Thoracic aorta (tissue), 2 donors: Measurements from ENCODE around the gene NANS. TPM values are rescaled to one million over a fixed set of nuclear protein-coding genes. Genes with fewer than 3 reads are reported as not detected.
A peak's percentile ranks its signal among the peaks of the same experiment; 100 is the strongest.
"Not testable (repeated sequence)": the region's sequence is repeated elsewhere in the genome, so short reads cannot be mapped to it uniquely, and the experiment has no call there.

Source experiments
- ATAC-seq: fragments of 150-250 bp; one replicate; pipeline ENCODE4 v1.8.0; 2017; ENCODE audit warnings: low read depth; ENCODE audit not compliant: insufficient number of reproducible peaks, low FRiP score
- DNase-seq: peaks from one replicate; pipeline ENCODE4 v3.0.0-alpha.2; 2020; ENCODE audit warnings: low spot score
- H3K27ac ChIP-seq, 2 donors: fragments of 200-600 bp; sonication (generic); 1 replicate in 1 of 2; 2 replicates in 1 of 2; pipeline ENCODE4 v1.5.1; 2016; ENCODE audit warnings: mild to moderate bottlenecking in 2 of 2, moderate library complexity in 2 of 2
- H3K27me3 ChIP-seq: fragments of 200-600 bp; sonication (generic); replicated peaks from 2 replicates; pipeline ENCODE4 v1.6.0; 2016; ENCODE audit warnings: mild to moderate bottlenecking; ENCODE audit not compliant: insufficient read depth
- H3K36me3 ChIP-seq: fragments of 200-600 bp; sonication (generic); one replicate; pipeline ENCODE4 v1.5.1; 2016
- H3K4me1 ChIP-seq, 2 donors: fragments of 200-600 bp; sonication (generic); 1 replicate in 1 of 2; 2 replicates in 1 of 2; pipeline versions ENCODE4 v1.5.1 to v1.6.0; 2016; ENCODE audit warnings: low read depth in 2 of 2, mild to moderate bottlenecking in 1 of 2; ENCODE audit not compliant: control insufficient read depth in 1 of 2
- H3K4me3 ChIP-seq: fragments of 200-600 bp; sonication (generic); 2 replicates; pipeline ENCODE4 v1.5.1; 2016; ENCODE audit warnings: mild to moderate bottlenecking
- H3K9me3 ChIP-seq: fragments of 200-600 bp; sonication (generic); 2 replicates; pipeline ENCODE4 v1.5.1; 2016
- CTCF ChIP-seq: fragments of 200-600 bp; sonication (generic); IDR thresholded peaks from one replicate; pipeline ENCODE4 v1.5.1; 2019; ENCODE audit warnings: antibody characterized with exemption
- total RNA-seq, 2 donors: library from RNA; depleted of rRNA; stranded (reverse); fragments of >200 nt; gene quantifications; one replicate each; pipeline versions ENCODE4 v1.1.0 to v1.2.3, GENCODE V29; 2016

NANS gene
- total RNA-seq, 2 donors from 2014 or later: 60.9 to 73.1 TPM

GRCh38 chr9:98085944-98086343, 29.4 kb downstream of the NANS start:
- Histone ChIP-seq H3K4me1 (peaks cover 0 to 6% of the 10 kb centered on the region in 2 donors), H3K9me3 (no peaks in the 10 kb centered on the region), H3K27me3 (no peaks in the 10 kb centered on the region), H3K27ac (no peak overlapping the region), H3K36me3 (peaks cover 16% of the 10 kb centered on the region), H3K4me3 (no peak overlapping the region)
- TF ChIP-seq CTCF: no peak
- DNase-seq (no peak), ATAC-seq (no peak)

GRCh38 chr9:98086461-98086860, 29.9 kb downstream of the NANS start:
- DNase-seq: no peak
- Histone ChIP-seq H3K4me1 (peaks cover 0 to 6% of the 10 kb centered on the region in 2 donors), H3K9me3 (no peaks in the 10 kb centered on the region), H3K27ac (no peak overlapping the region), H3K4me3 (no peak overlapping the region), H3K36me3 (peaks cover 11% of the 10 kb centered on the region), H3K27me3 (no peaks in the 10 kb centered on the region)
- TF ChIP-seq CTCF: no peak
- no peak for ATAC-seq

- Histone ChIP-seq H3K27ac (no peak overlapping the region), H3K9me3 (no peaks in the 10 kb centered on the region), H3K36me3 (peaks cover 7% of the 10 kb centered on the region), H3K4me3 (peak overlapping the region; percentile 64), H3K27me3 (no peaks in the 10 kb centered on the region), H3K4me1 (peaks cover 0 to 6% of the 10 kb centered on the region in 2 donors)
- ATAC-seq (no peak), DNase-seq (no peak)
- peak; percentile 11 for TF ChIP-seq CTCF
These were observed 31.2 kb downstream of the NANS start for GRCh38 chr9:98087420-98088354.

- H3K36me3 ChIP-seq, ATAC-seq, H3K9me3 ChIP-seq, DNase-seq, H3K27ac ChIP-seq, H3K4me3 ChIP-seq, H3K4me1 ChIP-seq, H3K27me3 ChIP-seq: not testable (repeated sequence)
These were observed 34.1 kb downstream of the NANS start for GRCh38 chr9:98090674-98091073.

- Histone ChIP-seq H3K9me3 (no peaks in the 10 kb centered on the region), H3K4me3 (peak overlapping the region; percentile 9), H3K27me3 (no peaks in the 10 kb centered on the region), H3K27ac (no peak overlapping the region), H3K4me1 (peaks cover 0 to 6% of the 10 kb centered on the region in 2 donors), H3K36me3 (no peaks in the 10 kb centered on the region)
- TF ChIP-seq CTCF: no peak
- DNase-seq (no peak), ATAC-seq (no peak)
These were observed 35.4 kb downstream of the NANS start for GRCh38 chr9:98091735-98092612.
